Measurements from ENCODE around the gene IZUMO2. TPM values are rescaled to one million over a fixed set of nuclear protein-coding genes. Genes with fewer than 3 reads are reported as not detected.
A peak's percentile ranks its signal among the peaks of the same experiment; 100 is the strongest.
"Not testable (repeated sequence)": the region's sequence is repeated elsewhere in the genome, so short reads cannot be mapped to it uniquely, and the experiment has no call there.

The IZUMO2 gene
- total RNA-seq, 2 experiments from 2014 or later, result not detected

- H3K27me3 Mint-ChIP-seq; H3K4me1 Mint-ChIP-seq; DNase-seq; H3K27ac Mint-ChIP-seq; H3K9me3 Mint-ChIP-seq (ENCODE audit: low read depth); H3K4me3 Mint-ChIP-seq; ATAC-seq; H3K36me3 Mint-ChIP-seq; CTCF ChIA-PET: not testable (repeated sequence)
These were observed 22.8 kb downstream of the IZUMO2 start for GRCh38 chr19:50140118-50140845.

- not testable (repeated sequence) for H3K4me1 Mint-ChIP-seq; H3K27me3 Mint-ChIP-seq; H3K27ac Mint-ChIP-seq; ATAC-seq; H3K9me3 Mint-ChIP-seq (ENCODE audit: low read depth); H3K36me3 Mint-ChIP-seq; H3K4me3 Mint-ChIP-seq
- DNase-seq, result peak; percentile 42
- CTCF ChIA-PET, result interaction anchor here (0.8 to 1.6 kb wide), 18 partner anchors 12 to 785 kb away, joined by 3 to 12 read pairs (median 4); partner anchors contain the start of genes VRK3 and ZNF473
These were observed 26.3 kb downstream of the IZUMO2 start for GRCh38 chr19:50136603-50137365.

GRCh38 chr19:50135856-50136602 is 27.1 kb downstream of the IZUMO2 start:
- ATAC-seq; H3K36me3 Mint-ChIP-seq; H3K4me1 Mint-ChIP-seq; H3K9me3 Mint-ChIP-seq (ENCODE audit: low read depth); H3K4me3 Mint-ChIP-seq; H3K27ac Mint-ChIP-seq; H3K27me3 Mint-ChIP-seq: not testable (repeated sequence)
- DNase-seq, result peak; percentile 52
- CTCF ChIA-PET, result interaction anchor here (0.6 to 1.6 kb wide), 21 partner anchors 12 to 786 kb away, joined by 3 to 12 read pairs (median 4); partner anchors contain the start of genes VRK3 and ZNF473

- not testable (repeated sequence) for H3K9me3 Mint-ChIP-seq (ENCODE audit: low read depth); DNase-seq; H3K4me3 Mint-ChIP-seq; H3K36me3 Mint-ChIP-seq; H3K27me3 Mint-ChIP-seq; H3K4me1 Mint-ChIP-seq; ATAC-seq; H3K27ac Mint-ChIP-seq
- CTCF ChIA-PET, result interaction anchor here (1.1 to 1.6 kb wide), 12 partner anchors 13 to 787 kb away, joined by 3 to 12 read pairs (median 6); partner anchors contain the start of genes VRK3 and ZNF473
These were observed 28.0 kb downstream of the IZUMO2 start for GRCh38 chr19:50134777-50135719.

DNA sequence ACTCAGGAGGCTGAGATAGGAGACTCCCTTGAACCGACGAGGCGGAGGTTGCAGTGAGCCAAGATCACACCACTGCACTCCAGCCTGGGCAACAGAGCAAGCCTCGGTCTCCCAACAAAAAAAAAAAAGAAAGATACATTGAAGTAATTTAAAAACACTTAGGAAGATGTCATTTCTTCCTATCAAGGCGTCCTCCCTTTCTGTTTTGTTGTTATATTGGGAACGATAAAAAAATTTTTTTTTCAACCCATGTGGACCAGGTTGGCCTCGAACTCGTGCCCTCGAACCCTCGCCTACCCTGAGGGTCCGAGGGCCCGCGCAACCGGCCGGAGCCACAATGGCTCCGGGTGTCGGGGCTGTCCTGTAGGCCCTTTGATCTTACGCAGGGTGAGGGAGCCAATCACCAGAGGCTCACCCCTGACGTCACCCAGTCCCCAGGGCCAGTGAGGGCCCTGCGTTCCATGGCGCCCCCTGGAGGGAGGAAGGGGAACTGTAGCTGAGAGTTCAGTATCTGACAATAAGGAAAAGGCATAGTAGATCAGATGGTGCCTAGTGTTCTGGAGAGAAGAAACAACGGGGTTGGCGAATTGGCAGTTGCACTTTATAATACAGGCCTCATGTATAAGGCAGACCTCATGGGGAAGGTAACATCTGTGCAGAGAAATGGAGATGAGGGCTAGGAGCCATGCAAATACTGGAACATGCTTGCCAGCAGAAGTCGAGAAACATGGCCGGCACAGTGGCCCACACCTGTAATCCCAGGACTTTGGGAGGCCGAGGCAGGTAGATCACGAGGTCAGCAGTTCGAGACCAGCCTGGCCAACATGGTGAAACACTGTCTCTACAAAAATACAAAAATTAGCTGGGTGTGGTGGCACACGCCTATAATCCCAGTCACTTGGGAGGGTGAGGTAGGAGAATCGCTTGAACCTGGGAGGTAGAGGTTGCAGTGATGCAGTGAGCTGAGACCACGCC is 29.3 kb downstream of the IZUMO2 start:
- H3K9me3 Mint-ChIP-seq (ENCODE audit: low read depth); H3K36me3 Mint-ChIP-seq; CTCF ChIA-PET; ATAC-seq; H3K4me3 Mint-ChIP-seq; H3K4me1 Mint-ChIP-seq; H3K27ac Mint-ChIP-seq; H3K27me3 Mint-ChIP-seq; DNase-seq: not testable (repeated sequence)

DNA sequence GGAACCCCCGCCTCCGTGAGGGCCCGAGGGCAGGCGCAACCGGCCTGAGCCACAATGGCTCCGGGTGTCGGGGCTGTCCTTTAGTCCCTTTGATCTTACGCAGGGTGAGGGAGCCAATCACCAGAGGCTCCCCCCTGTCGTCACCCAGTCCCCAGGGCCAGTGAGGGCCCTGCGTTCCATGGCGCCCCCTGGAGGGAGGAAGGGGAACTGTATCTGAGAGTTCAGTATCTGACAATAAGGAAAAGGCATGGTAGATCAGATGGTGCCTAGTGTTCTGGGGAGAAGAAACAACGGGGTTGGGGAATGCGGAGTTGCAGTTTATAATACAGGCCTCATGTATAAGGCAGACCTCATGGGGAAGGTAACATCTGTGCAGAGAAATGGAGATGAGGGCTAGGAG is 59.1 kb downstream of the IZUMO2 start:
- H3K27me3 Mint-ChIP-seq; H3K4me3 Mint-ChIP-seq; CTCF ChIA-PET; H3K36me3 Mint-ChIP-seq; DNase-seq; ATAC-seq; H3K9me3 Mint-ChIP-seq (ENCODE audit: low read depth); H3K27ac Mint-ChIP-seq; H3K4me1 Mint-ChIP-seq: not testable (repeated sequence)

GRCh38 chr19:50103405-50103804 is 59.7 kb downstream of the IZUMO2 start:
- H3K27me3 Mint-ChIP-seq; DNase-seq; H3K4me3 Mint-ChIP-seq; H3K27ac Mint-ChIP-seq; CTCF ChIA-PET; H3K36me3 Mint-ChIP-seq; H3K9me3 Mint-ChIP-seq (ENCODE audit: low read depth); H3K4me1 Mint-ChIP-seq; ATAC-seq: not testable (repeated sequence)

Other genes with a start within 250 kb of the IZUMO2 start
- gene ATF5, start 234.1 kb downstream of the IZUMO2 start, total RNA-seq, result 10 to 100 TPM in 1 of 2 experiments, 1 to 10 TPM in 1; 8.4 to 13.7 TPM
- gene NUP62, start 233.8 kb downstream of the IZUMO2 start, total RNA-seq, result 100 to 1,000 TPM; 128 to 192 TPM
- not detected for gene SIGLEC11, start 202.1 kb downstream of the IZUMO2 start, total RNA-seq
- 10 to 100 TPM; 70.5 to 71.3 TPM for gene VRK3, start 137.9 kb downstream of the IZUMO2 start, total RNA-seq
- 1 to 10 TPM; 7.9 to 8.4 TPM for gene ZNF473, start 137.3 kb downstream of the IZUMO2 start, total RNA-seq
- gene MYH14, start 40.3 kb upstream of the IZUMO2 start, total RNA-seq, result not detected
- 1 to 10 TPM; 1.3 to 2.3 TPM for gene KCNC3, start 166.1 kb upstream of the IZUMO2 start, total RNA-seq
- 1 to 10 TPM; 5.3 to 8.8 TPM for gene NAPSA, start 202.4 kb upstream of the IZUMO2 start, total RNA-seq
- gene NR1H2, start 213.2 kb upstream of the IZUMO2 start, total RNA-seq, result 10 to 100 TPM; 62.2 to 69.8 TPM
- 100 to 1,000 TPM; 158 to 215 TPM for gene POLD1, start 221.1 kb upstream of the IZUMO2 start, total RNA-seq

Measured in activated CD8-positive, alpha-beta memory T cell treated with anti-CD3 and anti-CD28 coated beads, Interleukin-2, amount 10 ng/mL, durations not matched to agents 7 days and 5 days (primary cell).